Cardiac muscle cell (in vitro differentiated cells and primary cell): ENCODE results near the gene GMEB1. TPM values are rescaled to one million over a fixed set of nuclear protein-coding genes. Genes with fewer than 3 reads are reported as not detected.

ENCODE experiments used
- DNase-seq, 2 donors: peaks; one replicate each; pipeline versions ENCODE4 v3.0.0 to v3.0.0-alpha.2; 2010 to 2017; ENCODE audit warnings: low read depth in 1 of 2, low spot score in 1 of 2
- H3K27ac ChIP-seq: fragments of 200-600 bp; sonication (generic); 2 replicates; pipeline ENCODE4 v1.5.1; 2016
- H3K27me3 ChIP-seq: fragments of 200-600 bp; sonication (generic); 2 replicates; pipeline ENCODE4 v1.6.0; 2016; ENCODE audit warnings: control low read depth
- H3K36me3 ChIP-seq: fragments of 200-600 bp; sonication (generic); 2 replicates; pipeline ENCODE4 v1.5.1; 2016; ENCODE audit warnings: control low read depth
- H3K4me1 ChIP-seq: fragments of 200-600 bp; sonication (generic); 2 replicates; pipeline ENCODE4 v1.8.1; 2017; ENCODE audit warnings: low read depth, mild to moderate bottlenecking, mixed run types
- H3K4me3 ChIP-seq: fragments of 200-600 bp; sonication (generic); 2 replicates; pipeline ENCODE4 v1.5.1; 2016; ENCODE audit warnings: mild to moderate bottlenecking
- H3K9me3 ChIP-seq: fragments of 200-600 bp; sonication (generic); 2 replicates; pipeline ENCODE4 v1.5.1; 2017; ENCODE audit warnings: low read depth, mild to moderate bottlenecking, control low read depth
- CTCF ChIP-seq: IDR thresholded peaks from 2 replicates; pipeline ENCODE4 v1.5.1; 2012; ENCODE audit warnings: low read depth, mild to moderate bottlenecking, low read length
- polyA plus RNA-seq: library from polyadenylated mRNA; unstranded; fragments of >200 nt; fragmentation: Nextera tagmentation; extraction: Ambion mirVana; gene quantifications from 2 replicates; pipeline ENCODE4 v1.2.1, GENCODE V29; 2016
- total RNA-seq: library from RNA; depleted of rRNA; stranded (reverse); fragments of >200 nt; gene quantifications from 2 replicates; pipeline ENCODE4 v1.2.3, GENCODE V29; 2016

The GMEB1 gene
- 6.7 and 7.5 TPM in 2 replicates for total RNA-seq
- polyA plus RNA-seq: 6.0 and 7.6 TPM in 2 replicates

- no peaks in the 10 kb centered on the region for H3K36me3 ChIP-seq
- no peaks in the 10 kb centered on the region for H3K27me3 ChIP-seq
- DNase-seq: peak; percentile 91 to 94
- H3K27ac ChIP-seq: peak within 1 kb of the TSS; percentile 96
- peaks cover 7% of the 10 kb centered on the region for H3K4me1 ChIP-seq
- peak within 1 kb of the TSS; percentile 89 for H3K4me3 ChIP-seq
- TF ChIP-seq CTCF: no peak
- no peaks in the 10 kb centered on the region for H3K9me3 ChIP-seq
Measured at GRCh38 chr1:28668191-28668955, at the start of gene GMEB1. Gene GMEB1, plus strand, starts transcription at chr1:28668784. Its CDS starts 14,829 bp downstream, at chr1:28683613.

- Histone ChIP-seq H3K27ac (no peak overlapping the region), H3K9me3 (no peaks in the 10 kb centered on the region), H3K4me3 (no peak overlapping the region), H3K27me3 (no peaks in the 10 kb centered on the region), H3K4me1 (no peaks in the 10 kb centered on the region), H3K36me3 (no peaks in the 10 kb centered on the region)
- TF ChIP-seq CTCF: no peak
- no peak for DNase-seq
Measured at GRCh38 chr1:28631713-28632112, 36.9 kb upstream of the GMEB1 start.

- H3K4me3 ChIP-seq: no peak overlapping the region
- DNase-seq: no peak
- no peaks in the 10 kb centered on the region for H3K36me3 ChIP-seq
- H3K27me3 ChIP-seq: no peaks in the 10 kb centered on the region
- no peak overlapping the region for H3K27ac ChIP-seq
- no peaks in the 10 kb centered on the region for H3K9me3 ChIP-seq
- no peak for TF ChIP-seq CTCF
- H3K4me1 ChIP-seq: no peaks in the 10 kb centered on the region
Measured at GRCh38 chr1:28632560-28632959, 36.0 kb upstream of the GMEB1 start.

- H3K36me3 ChIP-seq: no peaks in the 10 kb centered on the region
- H3K27me3 ChIP-seq: no peaks in the 10 kb centered on the region
- no peak overlapping the region for H3K27ac ChIP-seq
- DNase-seq: peak; percentile 10 to 25
- TF ChIP-seq CTCF: peak; percentile 36
- H3K4me3 ChIP-seq: no peak overlapping the region
- peaks cover 10% of the 10 kb centered on the region for H3K4me1 ChIP-seq
- H3K9me3 ChIP-seq: no peaks in the 10 kb centered on the region
Measured at GRCh38 chr1:28640766-28641165, 27.8 kb upstream of the GMEB1 start.

- Histone ChIP-seq H3K4me1 (peaks cover 13% of the 10 kb centered on the region), H3K27me3 (no peaks in the 10 kb centered on the region), H3K4me3 (peak overlapping the region; percentile 90), H3K9me3 (no peaks in the 10 kb centered on the region), H3K36me3 (no peaks in the 10 kb centered on the region), H3K27ac (peak overlapping the region; percentile 91)
- TF ChIP-seq CTCF: no peak
- peak; percentile 6 to 44 for DNase-seq
Measured at GRCh38 chr1:28642056-28642846, 26.3 kb upstream of the GMEB1 start.
